HepG2 (cell line): ENCODE measurements around the gene TCN2.

ENCODE experiments used
- FOXJ3 ChIP-seq: sonication (generic); formaldehyde crosslinking; IDR thresholded peaks from 2 replicates; pipeline ENCODE4 v1.4.0; 2020; ENCODE audit warnings: missing genetic modification reagents, mild to moderate bottlenecking, borderline replicate concordance
- JDP2 ChIP-seq: sonication (generic); formaldehyde crosslinking; IDR thresholded peaks from 2 replicates; pipeline ENCODE4 v1.8.1; 2022; ENCODE audit warnings: missing genetic modification reagents, borderline replicate concordance
- MYNN ChIP-seq: sonication (generic); formaldehyde crosslinking; IDR thresholded peaks from 2 replicates; pipeline ENCODE4 v1.4.0; 2020; ENCODE audit warnings: mild to moderate bottlenecking, low read depth, missing genetic modification reagents
- NR1H2 ChIP-seq: sonication (generic); formaldehyde crosslinking; IDR thresholded peaks from 2 replicates; pipeline ENCODE4 v1.8.1; 2022; ENCODE audit warnings: low read depth, missing genetic modification reagents, borderline replicate concordance
- NR2C2 ChIP-seq: sonication (generic); formaldehyde crosslinking; IDR thresholded peaks from 2 replicates; pipeline ENCODE4 v1.4.0; 2020; ENCODE audit warnings: missing genetic modification reagents, mild to moderate bottlenecking, moderate library complexity, borderline replicate concordance
- ZC3H13 ChIP-seq: sonication (generic); formaldehyde crosslinking; IDR thresholded peaks from 2 replicates; pipeline ENCODE4 v1.8.1; 2023; ENCODE audit warnings: mild to moderate bottlenecking, missing genetic modification reagents, moderate library complexity
- TF ChIP-seq, protein P1 (sequence below): sonication (generic); formaldehyde crosslinking; IDR thresholded peaks from 2 replicates; pipeline ENCODE4 v1.5.0; 2020; ENCODE audit warnings: mild to moderate bottlenecking, missing genetic modification reagents, moderate library complexity
- TF ChIP-seq, protein P2 (sequence below): sonication (generic); formaldehyde crosslinking; conservative IDR thresholded peaks from 2 replicates; pipeline ENCODE4 v1.4.0; 2020; ENCODE audit warnings: missing genetic modification reagents
- TF ChIP-seq, protein P3 (sequence below), 2 experiments: IDR thresholded peaks; 2 replicates each; pipeline ENCODE4 v1.6.1; 2011 to 2012; ENCODE audit warnings: low read length in 2 of 2, borderline replicate concordance in 1 of 2, low read depth in 1 of 2, mild to moderate bottlenecking in 1 of 2, moderate library complexity in 1 of 2
- TF ChIP-seq, protein P4 (sequence below): sonication (generic); formaldehyde crosslinking; IDR thresholded peaks from 2 replicates; pipeline ENCODE4 v1.4.0; 2020; ENCODE audit warnings: missing genetic modification reagents
- TF ChIP-seq, protein P5 (sequence below): sonication (generic); formaldehyde crosslinking; IDR thresholded peaks from 2 replicates; pipeline ENCODE4 v1.9.0; 2021; ENCODE audit warnings: missing genetic modification reagents, borderline replicate concordance

DNA sequence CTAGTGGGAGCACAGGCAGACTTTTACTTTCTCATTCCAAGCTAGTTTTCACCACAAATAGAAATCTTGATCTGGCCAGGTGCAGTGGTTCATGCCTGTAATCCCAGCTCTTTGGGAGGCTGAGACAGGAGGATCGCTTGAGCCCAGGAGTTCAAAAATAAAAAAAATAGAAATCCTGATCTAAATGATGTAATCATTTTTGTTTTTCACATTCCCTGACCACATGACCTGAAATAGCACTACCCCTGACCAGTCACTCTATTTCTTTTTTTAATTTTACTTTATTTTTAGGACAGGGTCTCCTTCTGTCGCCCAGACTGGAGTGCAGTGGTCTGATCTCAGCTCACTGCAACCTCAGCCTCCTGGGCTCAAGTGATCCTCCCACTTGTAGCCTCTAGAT lies 2.3 kb upstream of the TCN2 start:
- TF ChIP-seq, protein P1, sequence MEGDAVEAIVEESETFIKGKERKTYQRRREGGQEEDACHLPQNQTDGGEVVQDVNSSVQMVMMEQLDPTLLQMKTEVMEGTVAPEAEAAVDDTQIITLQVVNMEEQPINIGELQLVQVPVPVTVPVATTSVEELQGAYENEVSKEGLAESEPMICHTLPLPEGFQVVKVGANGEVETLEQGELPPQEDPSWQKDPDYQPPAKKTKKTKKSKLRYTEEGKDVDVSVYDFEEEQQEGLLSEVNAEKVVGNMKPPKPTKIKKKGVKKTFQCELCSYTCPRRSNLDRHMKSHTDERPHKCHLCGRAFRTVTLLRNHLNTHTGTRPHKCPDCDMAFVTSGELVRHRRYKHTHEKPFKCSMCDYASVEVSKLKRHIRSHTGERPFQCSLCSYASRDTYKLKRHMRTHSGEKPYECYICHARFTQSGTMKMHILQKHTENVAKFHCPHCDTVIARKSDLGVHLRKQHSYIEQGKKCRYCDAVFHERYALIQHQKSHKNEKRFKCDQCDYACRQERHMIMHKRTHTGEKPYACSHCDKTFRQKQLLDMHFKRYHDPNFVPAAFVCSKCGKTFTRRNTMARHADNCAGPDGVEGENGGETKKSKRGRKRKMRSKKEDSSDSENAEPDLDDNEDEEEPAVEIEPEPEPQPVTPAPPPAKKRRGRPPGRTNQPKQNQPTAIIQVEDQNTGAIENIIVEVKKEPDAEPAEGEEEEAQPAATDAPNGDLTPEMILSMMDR (CRISPR knock-in tag), result no peak
- no peak for TF ChIP-seq MYNN (CRISPR knock-in tag)
- TF ChIP-seq NR2C2 (CRISPR knock-in tag), result no peak
- TF ChIP-seq, protein P2, sequence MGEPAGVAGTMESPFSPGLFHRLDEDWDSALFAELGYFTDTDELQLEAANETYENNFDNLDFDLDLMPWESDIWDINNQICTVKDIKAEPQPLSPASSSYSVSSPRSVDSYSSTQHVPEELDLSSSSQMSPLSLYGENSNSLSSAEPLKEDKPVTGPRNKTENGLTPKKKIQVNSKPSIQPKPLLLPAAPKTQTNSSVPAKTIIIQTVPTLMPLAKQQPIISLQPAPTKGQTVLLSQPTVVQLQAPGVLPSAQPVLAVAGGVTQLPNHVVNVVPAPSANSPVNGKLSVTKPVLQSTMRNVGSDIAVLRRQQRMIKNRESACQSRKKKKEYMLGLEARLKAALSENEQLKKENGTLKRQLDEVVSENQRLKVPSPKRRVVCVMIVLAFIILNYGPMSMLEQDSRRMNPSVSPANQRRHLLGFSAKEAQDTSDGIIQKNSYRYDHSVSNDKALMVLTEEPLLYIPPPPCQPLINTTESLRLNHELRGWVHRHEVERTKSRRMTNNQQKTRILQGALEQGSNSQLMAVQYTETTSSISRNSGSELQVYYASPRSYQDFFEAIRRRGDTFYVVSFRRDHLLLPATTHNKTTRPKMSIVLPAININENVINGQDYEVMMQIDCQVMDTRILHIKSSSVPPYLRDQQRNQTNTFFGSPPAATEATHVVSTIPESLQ, result no peak
- no peak for TF ChIP-seq JDP2 (CRISPR knock-in tag)
- TF ChIP-seq, protein P3, sequence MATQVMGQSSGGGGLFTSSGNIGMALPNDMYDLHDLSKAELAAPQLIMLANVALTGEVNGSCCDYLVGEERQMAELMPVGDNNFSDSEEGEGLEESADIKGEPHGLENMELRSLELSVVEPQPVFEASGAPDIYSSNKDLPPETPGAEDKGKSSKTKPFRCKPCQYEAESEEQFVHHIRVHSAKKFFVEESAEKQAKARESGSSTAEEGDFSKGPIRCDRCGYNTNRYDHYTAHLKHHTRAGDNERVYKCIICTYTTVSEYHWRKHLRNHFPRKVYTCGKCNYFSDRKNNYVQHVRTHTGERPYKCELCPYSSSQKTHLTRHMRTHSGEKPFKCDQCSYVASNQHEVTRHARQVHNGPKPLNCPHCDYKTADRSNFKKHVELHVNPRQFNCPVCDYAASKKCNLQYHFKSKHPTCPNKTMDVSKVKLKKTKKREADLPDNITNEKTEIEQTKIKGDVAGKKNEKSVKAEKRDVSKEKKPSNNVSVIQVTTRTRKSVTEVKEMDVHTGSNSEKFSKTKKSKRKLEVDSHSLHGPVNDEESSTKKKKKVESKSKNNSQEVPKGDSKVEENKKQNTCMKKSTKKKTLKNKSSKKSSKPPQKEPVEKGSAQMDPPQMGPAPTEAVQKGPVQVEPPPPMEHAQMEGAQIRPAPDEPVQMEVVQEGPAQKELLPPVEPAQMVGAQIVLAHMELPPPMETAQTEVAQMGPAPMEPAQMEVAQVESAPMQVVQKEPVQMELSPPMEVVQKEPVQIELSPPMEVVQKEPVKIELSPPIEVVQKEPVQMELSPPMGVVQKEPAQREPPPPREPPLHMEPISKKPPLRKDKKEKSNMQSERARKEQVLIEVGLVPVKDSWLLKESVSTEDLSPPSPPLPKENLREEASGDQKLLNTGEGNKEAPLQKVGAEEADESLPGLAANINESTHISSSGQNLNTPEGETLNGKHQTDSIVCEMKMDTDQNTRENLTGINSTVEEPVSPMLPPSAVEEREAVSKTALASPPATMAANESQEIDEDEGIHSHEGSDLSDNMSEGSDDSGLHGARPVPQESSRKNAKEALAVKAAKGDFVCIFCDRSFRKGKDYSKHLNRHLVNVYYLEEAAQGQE (IDR thresholded peaks at IDR 0.05; ENCODE audit: borderline replicate concordance in 1 of 2, low read depth in 1 of 2, low read length in 2 of 2), result no peak
- TF ChIP-seq, protein P4, sequence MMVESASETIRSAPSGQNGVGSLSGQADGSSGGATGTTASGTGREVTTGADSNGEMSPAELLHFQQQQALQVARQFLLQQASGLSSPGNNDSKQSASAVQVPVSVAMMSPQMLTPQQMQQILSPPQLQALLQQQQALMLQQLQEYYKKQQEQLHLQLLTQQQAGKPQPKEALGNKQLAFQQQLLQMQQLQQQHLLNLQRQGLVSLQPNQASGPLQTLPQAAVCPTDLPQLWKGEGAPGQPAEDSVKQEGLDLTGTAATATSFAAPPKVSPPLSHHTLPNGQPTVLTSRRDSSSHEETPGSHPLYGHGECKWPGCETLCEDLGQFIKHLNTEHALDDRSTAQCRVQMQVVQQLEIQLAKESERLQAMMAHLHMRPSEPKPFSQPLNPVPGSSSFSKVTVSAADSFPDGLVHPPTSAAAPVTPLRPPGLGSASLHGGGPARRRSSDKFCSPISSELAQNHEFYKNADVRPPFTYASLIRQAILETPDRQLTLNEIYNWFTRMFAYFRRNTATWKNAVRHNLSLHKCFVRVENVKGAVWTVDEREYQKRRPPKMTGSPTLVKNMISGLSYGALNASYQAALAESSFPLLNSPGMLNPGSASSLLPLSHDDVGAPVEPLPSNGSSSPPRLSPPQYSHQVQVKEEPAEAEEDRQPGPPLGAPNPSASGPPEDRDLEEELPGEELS (CRISPR knock-in tag), result no peak
- no peak for TF ChIP-seq NR1H2
- no peak for TF ChIP-seq ZC3H13 (CRISPR knock-in tag)
- TF ChIP-seq, protein P5, sequence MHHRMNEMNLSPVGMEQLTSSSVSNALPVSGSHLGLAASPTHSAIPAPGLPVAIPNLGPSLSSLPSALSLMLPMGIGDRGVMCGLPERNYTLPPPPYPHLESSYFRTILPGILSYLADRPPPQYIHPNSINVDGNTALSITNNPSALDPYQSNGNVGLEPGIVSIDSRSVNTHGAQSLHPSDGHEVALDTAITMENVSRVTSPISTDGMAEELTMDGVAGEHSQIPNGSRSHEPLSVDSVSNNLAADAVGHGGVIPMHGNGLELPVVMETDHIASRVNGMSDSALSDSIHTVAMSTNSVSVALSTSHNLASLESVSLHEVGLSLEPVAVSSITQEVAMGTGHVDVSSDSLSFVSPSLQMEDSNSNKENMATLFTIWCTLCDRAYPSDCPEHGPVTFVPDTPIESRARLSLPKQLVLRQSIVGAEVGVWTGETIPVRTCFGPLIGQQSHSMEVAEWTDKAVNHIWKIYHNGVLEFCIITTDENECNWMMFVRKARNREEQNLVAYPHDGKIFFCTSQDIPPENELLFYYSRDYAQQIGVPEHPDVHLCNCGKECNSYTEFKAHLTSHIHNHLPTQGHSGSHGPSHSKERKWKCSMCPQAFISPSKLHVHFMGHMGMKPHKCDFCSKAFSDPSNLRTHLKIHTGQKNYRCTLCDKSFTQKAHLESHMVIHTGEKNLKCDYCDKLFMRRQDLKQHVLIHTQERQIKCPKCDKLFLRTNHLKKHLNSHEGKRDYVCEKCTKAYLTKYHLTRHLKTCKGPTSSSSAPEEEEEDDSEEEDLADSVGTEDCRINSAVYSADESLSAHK (CRISPR knock-in tag), result no peak
- no peak for TF ChIP-seq FOXJ3 (CRISPR knock-in tag)
